ENCODE measurements around the gene SCARF2.

The SCARF2 gene

GRCh38 chr22:20439928-20440575 is 2.4 kb upstream of the SCARF2 start:
- no peak for DNase-seq

GRCh38 chr22:20439556-20439927 is 1.9 kb upstream of the SCARF2 start:
- no peak for DNase-seq

- no peak for DNase-seq
Measured at GRCh38 chr22:20438678-20439492, 1.3 kb upstream of the SCARF2 start.

- no peak for DNase-seq
Measured at GRCh38 chr22:20438427-20438677, 727 bp upstream of the SCARF2 start.

GRCh38 chr22:20436768-20437612 is 635 bp downstream of the SCARF2 start:
- DNase-seq: no peak

- no peak for DNase-seq
Measured at GRCh38 chr22:20436307-20436767, 1.3 kb downstream of the SCARF2 start.

GRCh38 chr22:20435436-20436306 is 2.0 kb downstream of the SCARF2 start:
- DNase-seq: no peak

- no peak for DNase-seq
Measured at GRCh38 chr22:20434773-20435172, 2.9 kb downstream of the SCARF2 start.

- DNase-seq: no peak
Measured at GRCh38 chr22:20434264-20434751, 3.3 kb downstream of the SCARF2 start.

GRCh38 chr22:20433686-20434241 is 3.9 kb downstream of the SCARF2 start:
- DNase-seq: no peak

GRCh38 chr22:20433191-20433590 is 4.4 kb downstream of the SCARF2 start:
- DNase-seq: no peak

GRCh38 chr22:20432244-20432686 is 5.4 kb downstream of the SCARF2 start:
- no peak for DNase-seq

GRCh38 chr22:20431511-20432192 is 6.0 kb downstream of the SCARF2 start:
- DNase-seq: no peak

- DNase-seq: no peak
Measured at GRCh38 chr22:20430720-20431510, 6.7 kb downstream of the SCARF2 start.

- no peak for DNase-seq
Measured at GRCh38 chr22:20430101-20430719, 7.4 kb downstream of the SCARF2 start.

- DNase-seq: no peak
Measured at GRCh38 chr22:20429254-20430100, 8.1 kb downstream of the SCARF2 start.

- no peak for DNase-seq
Measured at GRCh38 chr22:20428496-20429253, 8.9 kb downstream of the SCARF2 start.

- no peak for DNase-seq
Measured at GRCh38 chr22:20427945-20428417, 9.6 kb downstream of the SCARF2 start.

All from NCI-H187 treated with DMSO at 0.1 percent for 48 hours (cell line).